ENCODE data around the gene TRPM7.

DNA sequence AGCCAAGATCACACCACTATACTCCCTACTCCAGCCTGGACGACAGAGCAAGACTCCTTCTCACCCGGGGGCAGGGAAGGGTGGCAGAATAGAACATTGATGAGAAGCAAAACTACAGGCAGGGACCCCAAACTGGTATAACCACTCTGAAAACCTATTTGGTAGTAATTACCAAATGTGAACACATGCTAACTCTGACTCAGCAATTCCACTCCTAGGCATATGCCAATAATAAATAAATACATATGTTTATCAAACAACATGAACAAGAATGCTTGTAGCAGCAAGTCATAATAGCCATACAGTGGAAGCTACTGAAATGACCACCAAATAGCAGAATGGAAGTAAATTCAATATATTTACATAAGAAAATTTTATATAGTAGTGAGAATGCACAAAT, 109.1 kb downstream of the TRPM7 start:
- TF ChIP-seq CTCF (IDR thresholded peaks at IDR 0.05; ENCODE audit: low read depth, low read length, poor library complexity, severe bottlenecking) = no peak
- no peak for TF ChIP-seq EZH2phosphoT487 (IDR thresholded peaks at IDR 0.05; ENCODE audit: borderline replicate concordance, low read length)
